DMS 273 treated with DMSO at 0.1 percent for 48 hours (cell line): ENCODE measurements around the gene NHLRC3.
"Not testable (repeated sequence)": the region's sequence is repeated elsewhere in the genome, so short reads cannot be mapped to it uniquely, and the experiment has no call there.

Source experiments
- DNase-seq: peaks from one replicate; lab custom pipeline; 2025; lab: John Stamatoyannopoulos, UW

The NHLRC3 gene

GRCh38 chr13:39044536-39044935, 6.3 kb downstream of the NHLRC3 start:
- no peak for DNase-seq

GRCh38 chr13:39047560-39047959, 9.3 kb downstream of the NHLRC3 start:
- DNase-seq, result no peak

GRCh38 chr13:39048806-39049205, 10.6 kb downstream of the NHLRC3 start:
- DNase-seq, result no peak

GRCh38 chr13:39049274-39049673, 11.0 kb downstream of the NHLRC3 start:
- no peak for DNase-seq

- DNase-seq, result no peak
Measured at GRCh38 chr13:39051157-39051556, 12.9 kb downstream of the NHLRC3 start.

GRCh38 chr13:39052944-39053343, 14.7 kb downstream of the NHLRC3 start:
- DNase-seq, result no peak

- DNase-seq, result no peak
Measured at GRCh38 chr13:39054112-39054511, 15.9 kb downstream of the NHLRC3 start.

- no peak for DNase-seq
Measured at GRCh38 chr13:39056018-39056417, 17.8 kb downstream of the NHLRC3 start.

- no peak for DNase-seq
Measured at GRCh38 chr13:39058040-39058439, 19.8 kb downstream of the NHLRC3 start.

GRCh38 chr13:39062004-39062403, 23.7 kb downstream of the NHLRC3 start:
- no peak for DNase-seq

- DNase-seq, result no peak
Measured at GRCh38 chr13:39072842-39073241, 34.6 kb downstream of the NHLRC3 start.

GRCh38 chr13:39073983-39074382, 35.7 kb downstream of the NHLRC3 start:
- DNase-seq, result no peak

- DNase-seq, result not testable (repeated sequence)
Measured at GRCh38 chr13:39086251-39086945, 48.1 kb downstream of the NHLRC3 start.

- no peak for DNase-seq
Measured at GRCh38 chr13:39091586-39091985, 53.3 kb downstream of the NHLRC3 start.

GRCh38 chr13:39095500-39095899, 57.2 kb downstream of the NHLRC3 start:
- no peak for DNase-seq

GRCh38 chr13:39099231-39099630, 61.0 kb downstream of the NHLRC3 start:
- DNase-seq, result no peak
